Liver (tissue), 9 donors: ENCODE data around the gene CARS2. TPM values are rescaled to one million over a fixed set of nuclear protein-coding genes. Genes with fewer than 3 reads are reported as not detected.

Experiments
- DNase-seq: peaks from one replicate; pipeline ENCODE4 v3.0.0-alpha.2; 2017; ENCODE audit warnings: low spot score
- H3K27ac ChIP-seq, 2 donors: one replicate each; pipeline ENCODE4 v1.7.0; 2013; ENCODE audit warnings: inconsistent platforms in 2 of 2, low read length in 2 of 2, control low read depth in 1 of 2, low read depth in 1 of 2, mild to moderate bottlenecking in 1 of 2
- H3K27me3 ChIP-seq, 4 donors: one replicate each; pipeline versions ENCODE4 v1.6.1 to v1.7.0; 2013; ENCODE audit warnings: low read length in 3 of 4, inconsistent platforms in 1 of 4, mild to moderate bottlenecking in 1 of 4, moderate library complexity in 1 of 4; ENCODE audit not compliant: control insufficient read depth in 4 of 4, insufficient read depth in 4 of 4
- H3K36me3 ChIP-seq, 4 donors: one replicate each; pipeline versions ENCODE4 v1.6.1 to v1.7.0; 2013; ENCODE audit warnings: low read length in 3 of 4, mild to moderate bottlenecking in 3 of 4, low read depth in 1 of 4, moderate library complexity in 1 of 4; ENCODE audit not compliant: control insufficient read depth in 4 of 4, insufficient read depth in 3 of 4
- H3K4me1 ChIP-seq, 4 donors: one replicate each; pipeline versions ENCODE4 v1.6.1 to v1.7.0; 2013; ENCODE audit warnings: low read length in 3 of 4, mild to moderate bottlenecking in 3 of 4, moderate library complexity in 1 of 4; ENCODE audit not compliant: control insufficient read depth in 4 of 4, insufficient read depth in 4 of 4
- H3K4me3 ChIP-seq, 3 donors: one replicate each; pipeline versions ENCODE4 v1.6.1 to v1.7.0; 2013; ENCODE audit warnings: low read length in 3 of 3, control low read depth in 1 of 3, low read depth in 1 of 3, mild to moderate bottlenecking in 1 of 3
- H3K9ac ChIP-seq, 2 donors: one replicate each; pipeline ENCODE4 v1.7.0; 2013; ENCODE audit warnings: low read length in 2 of 2, mild to moderate bottlenecking in 2 of 2, moderate library complexity in 2 of 2, control low read depth in 1 of 2, low read depth in 1 of 2
- H3K9me3 ChIP-seq, 4 donors: one replicate each; pipeline versions ENCODE4 v1.6.1 to v1.7.0; 2013; ENCODE audit warnings: low read length in 3 of 4; ENCODE audit not compliant: control insufficient read depth in 4 of 4
- EGR1 ChIP-seq, 2 donors: IDR thresholded peaks; 2 replicates each; pipeline ENCODE4 v1.6.1; 2016 to 2018; ENCODE audit warnings: antibody characterized with exemption in 2 of 2, low read depth in 2 of 2
- FOXA1 ChIP-seq: IDR thresholded peaks from 2 replicates; pipeline ENCODE4 v1.6.1; 2016; ENCODE audit warnings: antibody characterized with exemption
- FOXA2 ChIP-seq: IDR thresholded peaks from 2 replicates; pipeline ENCODE4 v1.6.1; 2016; ENCODE audit warnings: antibody characterized with exemption
- GABPA ChIP-seq, 2 donors: IDR thresholded peaks in 1 of 2; conservative IDR thresholded peaks in 1 of 2; 2 replicates each; pipeline ENCODE4 v1.6.1; 2016; ENCODE audit warnings: antibody characterized with exemption in 2 of 2, mild to moderate bottlenecking in 1 of 2, moderate library complexity in 1 of 2
- NR2F2 ChIP-seq: IDR thresholded peaks from 2 replicates; pipeline ENCODE4 v1.6.1; 2016; ENCODE audit warnings: antibody characterized with exemption
- RAD21 ChIP-seq, 2 donors: IDR thresholded peaks; 2 replicates each; pipeline ENCODE4 v1.6.1; 2016; ENCODE audit warnings: antibody characterized with exemption in 2 of 2, mild to moderate bottlenecking in 2 of 2
- RXRA ChIP-seq, 2 donors: IDR thresholded peaks; 2 replicates each; pipeline ENCODE4 v1.6.1; 2017 to 2018; ENCODE audit warnings: antibody characterized with exemption in 2 of 2, mild to moderate bottlenecking in 1 of 2
- SP1 ChIP-seq: IDR thresholded peaks from 2 replicates; pipeline ENCODE4 v1.6.1; 2018; ENCODE audit warnings: antibody characterized with exemption, mild to moderate bottlenecking
- TAF1 ChIP-seq: conservative IDR thresholded peaks from 2 replicates; pipeline ENCODE4 v1.6.1; 2016; ENCODE audit warnings: antibody characterized with exemption, mild to moderate bottlenecking
- ZBTB33 ChIP-seq: IDR thresholded peaks from 2 replicates; pipeline ENCODE4 v1.6.1; 2016; ENCODE audit warnings: antibody characterized with exemption
- WGBS: extraction: QIAGEN DNeasy Blood & Tissue Kit; methylation state at CpG from one replicate; pipeline ENCODE4 v1.1.7; 2013; 5-methylcytosine and 5-hydroxymethylcytosine counted together
- polyA plus RNA-seq, 2 donors: library from polyadenylated mRNA; stranded (reverse) in 1 of 2; unstranded in 1 of 2; fragments of 200-250 nt in 1 of 2; fragments of >200 nt in 1 of 2; fragmentation: Nextera tagmentation in 1 of 2; extraction: Ambion mirVana in 1 of 2; gene quantifications; one replicate each; pipeline versions ENCODE4 v1.2.1 to v1.2.3, GENCODE V29; 2013 to 2015
- total RNA-seq, 2 donors: library from RNA; depleted of rRNA; stranded (reverse); fragments of >200 nt; gene quantifications; one replicate each; pipeline ENCODE4 v1.2.3, GENCODE V29; 2014
- TF ChIP-seq, protein P1 (sequence below): fragments of 150-350 bp; IDR thresholded peaks from 2 replicates; pipeline ENCODE4 v1.5.1; 2017; ENCODE audit warnings: improper control_type of control experiment, low read depth, low read length; ENCODE audit not compliant: missing input control
- TF ChIP-seq, protein P2 (sequence below): IDR thresholded peaks from 2 replicates; pipeline ENCODE4 v1.6.1; 2016; ENCODE audit warnings: antibody characterized with exemption, mild to moderate bottlenecking
- TF ChIP-seq, protein P3 (sequence below): IDR thresholded peaks from 2 replicates; pipeline ENCODE4 v1.6.1; 2016; ENCODE audit warnings: antibody characterized with exemption
- donor health status: healthy.
- donor health status: healthy.
- donor health status: healthy.
- donor health status: healthy.
- donor health status: healthy.

CARS2 gene
- total and polyA plus RNA-seq, 4 donors = 28.6 to 44.0 (median 31.4) TPM

DNA sequence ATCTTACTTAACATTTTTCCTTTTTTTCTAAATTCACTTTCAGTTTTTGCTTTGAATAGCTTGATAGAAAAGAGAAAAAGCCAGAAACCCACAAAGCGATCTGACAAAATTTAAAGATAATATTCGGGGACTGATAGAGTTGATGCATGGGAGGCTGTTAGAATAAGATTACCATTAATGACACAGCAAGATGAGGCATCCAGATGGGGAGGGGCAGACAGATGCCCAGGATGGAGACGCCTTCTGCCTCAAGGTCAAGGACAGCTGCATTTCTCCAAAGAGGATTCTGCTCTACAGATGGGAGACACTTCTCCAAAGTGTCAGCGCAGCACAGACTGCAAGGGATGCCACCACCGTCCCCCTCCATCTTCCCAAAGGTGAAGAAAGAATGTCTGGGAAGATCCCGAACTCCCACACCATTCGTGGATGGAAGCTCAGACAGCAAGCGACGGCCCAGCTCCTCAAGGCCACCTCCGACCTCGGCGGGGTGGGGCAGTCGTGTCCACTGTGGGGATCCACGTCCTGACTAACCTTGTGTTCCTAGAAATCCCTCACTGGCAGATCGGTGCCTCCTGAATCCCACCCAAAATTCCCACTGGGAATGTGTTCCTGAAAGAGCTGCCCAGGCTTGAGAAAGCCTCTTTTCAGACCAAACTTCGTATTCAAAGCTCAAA, 57.6 kb downstream of the CARS2 start:
- WGBS = 92% methylated on average over 16 of the region's 16 CpGs

GRCh38 chr13:110647365-110647737, 58.6 kb downstream of the CARS2 start:
- H3K4me1 ChIP-seq = peaks cover 3 to 30% (median 20%) of the 10 kb centered on the region in 4 donors
- TF ChIP-seq, protein P1, sequence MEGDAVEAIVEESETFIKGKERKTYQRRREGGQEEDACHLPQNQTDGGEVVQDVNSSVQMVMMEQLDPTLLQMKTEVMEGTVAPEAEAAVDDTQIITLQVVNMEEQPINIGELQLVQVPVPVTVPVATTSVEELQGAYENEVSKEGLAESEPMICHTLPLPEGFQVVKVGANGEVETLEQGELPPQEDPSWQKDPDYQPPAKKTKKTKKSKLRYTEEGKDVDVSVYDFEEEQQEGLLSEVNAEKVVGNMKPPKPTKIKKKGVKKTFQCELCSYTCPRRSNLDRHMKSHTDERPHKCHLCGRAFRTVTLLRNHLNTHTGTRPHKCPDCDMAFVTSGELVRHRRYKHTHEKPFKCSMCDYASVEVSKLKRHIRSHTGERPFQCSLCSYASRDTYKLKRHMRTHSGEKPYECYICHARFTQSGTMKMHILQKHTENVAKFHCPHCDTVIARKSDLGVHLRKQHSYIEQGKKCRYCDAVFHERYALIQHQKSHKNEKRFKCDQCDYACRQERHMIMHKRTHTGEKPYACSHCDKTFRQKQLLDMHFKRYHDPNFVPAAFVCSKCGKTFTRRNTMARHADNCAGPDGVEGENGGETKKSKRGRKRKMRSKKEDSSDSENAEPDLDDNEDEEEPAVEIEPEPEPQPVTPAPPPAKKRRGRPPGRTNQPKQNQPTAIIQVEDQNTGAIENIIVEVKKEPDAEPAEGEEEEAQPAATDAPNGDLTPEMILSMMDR = no peak
- TF ChIP-seq EGR1 (IDR thresholded peaks at IDR 0.05; ENCODE audit: low read depth in 2 of 2) = no peak
- H3K4me3 ChIP-seq = no peak overlapping the region
- 94% methylated on average over 10 of the region's 10 CpGs for WGBS
- H3K27ac ChIP-seq = no peak overlapping the region
- no peaks in the 10 kb centered on the region for H3K9me3 ChIP-seq
- DNase-seq = no peak
- no peaks in the 10 kb centered on the region for H3K27me3 ChIP-seq
- H3K9ac ChIP-seq = no peak overlapping the region
- peaks cover 0 to 9% (median 0%) of the 10 kb centered on the region in 4 donors for H3K36me3 ChIP-seq

More for the DNA sequence above, 57.6 kb downstream of the CARS2 start:
- no peak for TF ChIP-seq NR2F2
- TF ChIP-seq, protein P2, sequence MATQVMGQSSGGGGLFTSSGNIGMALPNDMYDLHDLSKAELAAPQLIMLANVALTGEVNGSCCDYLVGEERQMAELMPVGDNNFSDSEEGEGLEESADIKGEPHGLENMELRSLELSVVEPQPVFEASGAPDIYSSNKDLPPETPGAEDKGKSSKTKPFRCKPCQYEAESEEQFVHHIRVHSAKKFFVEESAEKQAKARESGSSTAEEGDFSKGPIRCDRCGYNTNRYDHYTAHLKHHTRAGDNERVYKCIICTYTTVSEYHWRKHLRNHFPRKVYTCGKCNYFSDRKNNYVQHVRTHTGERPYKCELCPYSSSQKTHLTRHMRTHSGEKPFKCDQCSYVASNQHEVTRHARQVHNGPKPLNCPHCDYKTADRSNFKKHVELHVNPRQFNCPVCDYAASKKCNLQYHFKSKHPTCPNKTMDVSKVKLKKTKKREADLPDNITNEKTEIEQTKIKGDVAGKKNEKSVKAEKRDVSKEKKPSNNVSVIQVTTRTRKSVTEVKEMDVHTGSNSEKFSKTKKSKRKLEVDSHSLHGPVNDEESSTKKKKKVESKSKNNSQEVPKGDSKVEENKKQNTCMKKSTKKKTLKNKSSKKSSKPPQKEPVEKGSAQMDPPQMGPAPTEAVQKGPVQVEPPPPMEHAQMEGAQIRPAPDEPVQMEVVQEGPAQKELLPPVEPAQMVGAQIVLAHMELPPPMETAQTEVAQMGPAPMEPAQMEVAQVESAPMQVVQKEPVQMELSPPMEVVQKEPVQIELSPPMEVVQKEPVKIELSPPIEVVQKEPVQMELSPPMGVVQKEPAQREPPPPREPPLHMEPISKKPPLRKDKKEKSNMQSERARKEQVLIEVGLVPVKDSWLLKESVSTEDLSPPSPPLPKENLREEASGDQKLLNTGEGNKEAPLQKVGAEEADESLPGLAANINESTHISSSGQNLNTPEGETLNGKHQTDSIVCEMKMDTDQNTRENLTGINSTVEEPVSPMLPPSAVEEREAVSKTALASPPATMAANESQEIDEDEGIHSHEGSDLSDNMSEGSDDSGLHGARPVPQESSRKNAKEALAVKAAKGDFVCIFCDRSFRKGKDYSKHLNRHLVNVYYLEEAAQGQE = no peak
- no peak for TF ChIP-seq SP1
- TF ChIP-seq RXRA (IDR thresholded peaks at IDR 0.05) = no peak
- H3K27ac ChIP-seq = no peak overlapping the region
- peaks cover 2 to 21% (median 16%) of the 10 kb centered on the region in 4 donors for H3K4me1 ChIP-seq
- DNase-seq = no peak
- H3K36me3 ChIP-seq = peaks cover 0 to 9% (median 0%) of the 10 kb centered on the region in 4 donors
- no peaks in the 10 kb centered on the region for H3K9me3 ChIP-seq
- H3K9ac ChIP-seq = no peak overlapping the region
- no peaks in the 10 kb centered on the region for H3K27me3 ChIP-seq
- H3K4me3 ChIP-seq = no peak overlapping the region

DNA sequence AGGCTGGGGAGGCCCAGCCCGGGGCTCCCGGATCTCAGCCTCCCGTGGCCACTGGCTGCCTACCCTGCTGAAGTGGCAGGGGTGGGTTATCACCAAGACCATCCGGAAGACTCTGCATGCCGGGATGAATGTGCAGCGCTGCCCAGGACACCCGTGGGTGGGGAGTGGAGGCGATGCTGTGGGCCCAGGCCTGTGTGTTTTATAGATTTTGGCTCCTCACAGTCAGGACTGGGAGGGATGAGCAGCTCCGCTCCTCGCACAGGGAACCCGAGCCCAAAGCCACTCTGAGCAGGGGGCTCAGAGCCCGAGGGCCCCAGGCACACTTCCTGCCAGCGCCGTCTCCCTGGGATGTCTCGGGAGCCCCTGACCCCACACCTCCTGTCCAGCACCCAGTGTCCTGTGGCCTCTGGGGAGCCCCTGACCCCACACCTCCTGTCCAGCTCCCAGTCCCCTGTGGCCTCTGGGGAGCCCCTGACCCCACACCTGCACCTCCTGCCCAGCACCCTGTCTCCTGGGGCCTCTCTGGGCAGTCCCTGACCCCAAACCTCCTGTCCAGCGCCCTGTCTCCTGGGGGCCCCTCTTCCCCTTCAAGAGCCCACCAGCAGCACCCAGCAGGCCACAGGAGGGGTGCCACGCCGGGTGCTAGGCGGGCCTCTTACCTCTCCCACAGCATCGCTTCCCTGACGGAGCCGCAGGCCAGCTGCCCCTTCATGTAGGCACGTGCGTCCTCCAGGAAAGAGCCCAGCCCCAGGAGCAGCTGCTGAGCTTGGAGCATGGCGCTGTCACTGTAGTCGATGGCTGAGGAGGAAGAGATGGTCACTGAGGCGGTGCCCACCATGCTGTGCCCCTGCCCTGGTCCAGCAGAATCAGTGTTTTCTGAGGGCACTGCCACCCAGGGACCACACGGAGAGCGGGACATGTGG, 59.2 kb downstream of the CARS2 start:
- TF ChIP-seq GABPA (IDR thresholded peaks at IDR 0.05 in 1 of 2, conservative IDR thresholded peaks at IDR 0.05 in 1 of 2) = no peak
- no peak for TF ChIP-seq RAD21 (IDR thresholded peaks at IDR 0.05)
- no peak for TF ChIP-seq TAF1
- TF ChIP-seq NR2F2 = no peak
- TF ChIP-seq FOXA2 = no peak
- TF ChIP-seq ZBTB33 = no peak
- TF ChIP-seq, protein P3, sequence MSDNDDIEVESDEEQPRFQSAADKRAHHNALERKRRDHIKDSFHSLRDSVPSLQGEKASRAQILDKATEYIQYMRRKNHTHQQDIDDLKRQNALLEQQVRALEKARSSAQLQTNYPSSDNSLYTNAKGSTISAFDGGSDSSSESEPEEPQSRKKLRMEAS = no peak
- TF ChIP-seq, protein P2 = no peak
- no peak for TF ChIP-seq FOXA1
- H3K27me3 ChIP-seq = no peaks in the 10 kb centered on the region

More for the DNA sequence above, 59.2 kb downstream of the CARS2 start:
- Histone ChIP-seq H3K4me1 (peaks cover 6 to 32% (median 20%) of the 10 kb centered on the region in 4 donors), H3K4me3 (no peak overlapping the region), H3K9me3 (no peaks in the 10 kb centered on the region), H3K9ac (no peak overlapping the region), H3K36me3 (peaks cover 0 to 9% (median 0%) of the 10 kb centered on the region in 4 donors), H3K27ac (no peak overlapping the region)
- no peak for DNase-seq
- 94% methylated on average over 29 of the region's 29 CpGs for WGBS
